H9 (cell line): ENCODE measurements around the gene TRIM43. TPM values are rescaled to one million over a fixed set of nuclear protein-coding genes. Genes with fewer than 3 reads are reported as not detected.

Experiments
- DNase-seq: peaks from one replicate; pipeline ENCODE4 v3.0.0-alpha.2; 2017
- H2AFZ ChIP-seq: one replicate; pipeline ENCODE4 v1.6.1; 2013; ENCODE audit warnings: mild to moderate bottlenecking, low read length, control low read depth, moderate library complexity
- H2AK5ac ChIP-seq: 2 replicates; pipeline ENCODE4 v1.6.1; 2013; ENCODE audit warnings: low read length, control low read depth, mixed read lengths; ENCODE audit not compliant: insufficient read length
- H2BK120ac ChIP-seq: one replicate; pipeline ENCODE4 v1.6.1; 2013; ENCODE audit warnings: low read depth, mild to moderate bottlenecking, low read length, control low read depth, inconsistent platforms; ENCODE audit not compliant: poor library complexity, severe bottlenecking
- H2BK12ac ChIP-seq: 2 replicates; pipeline ENCODE4 v1.6.1; 2013; ENCODE audit warnings: low read length, control low read depth, mixed read lengths, low read depth; ENCODE audit not compliant: insufficient read length
- H2BK15ac ChIP-seq: 2 replicates; pipeline ENCODE4 v1.6.1; 2013; ENCODE audit warnings: low read depth, low read length, control low read depth
- H2BK20ac ChIP-seq: one replicate; pipeline ENCODE4 v1.6.1; 2013; ENCODE audit warnings: low read depth, mild to moderate bottlenecking, low read length, control low read depth, inconsistent platforms; ENCODE audit not compliant: poor library complexity, severe bottlenecking
- H2BK5ac ChIP-seq: 2 replicates; pipeline ENCODE4 v1.6.1; 2013; ENCODE audit warnings: low read length, control low read depth, mixed read lengths; ENCODE audit not compliant: insufficient read length
- H3K14ac ChIP-seq: 2 replicates; pipeline ENCODE4 v1.6.1; 2013; ENCODE audit warnings: low read length, control low read depth; ENCODE audit not compliant: insufficient read depth
- H3K18ac ChIP-seq: 2 replicates; pipeline ENCODE4 v1.6.1; 2013; ENCODE audit warnings: low read depth, mild to moderate bottlenecking, mixed read lengths, low read length, control low read depth; ENCODE audit not compliant: insufficient read length
- H3K23ac ChIP-seq: 2 replicates; pipeline ENCODE4 v1.6.1; 2013; ENCODE audit warnings: low read length, control low read depth, mixed read lengths, low read depth; ENCODE audit not compliant: insufficient read length
- H3K23me2 ChIP-seq: 2 replicates; pipeline ENCODE4 v1.6.1; 2013; ENCODE audit warnings: low read depth, mild to moderate bottlenecking, mixed read lengths, low read length, control low read depth; ENCODE audit not compliant: insufficient read length, poor library complexity, severe bottlenecking
- H3K27ac ChIP-seq: 2 replicates; pipeline ENCODE4 v1.5.1; 2013; ENCODE audit warnings: low read length, control low read depth, mixed read lengths, low read depth; ENCODE audit not compliant: insufficient read length
- H3K27me3 ChIP-seq: 2 replicates; pipeline ENCODE4 v1.6.1; 2013; ENCODE audit warnings: low read length, control low read depth, inconsistent platforms; ENCODE audit not compliant: insufficient read depth
- H3K4ac ChIP-seq: 2 replicates; pipeline ENCODE4 v1.6.1; 2013; ENCODE audit warnings: low read depth, mild to moderate bottlenecking, control low read depth, inconsistent platforms, low read length, moderate library complexity
- H3K4me1 ChIP-seq: 2 replicates; pipeline ENCODE4 v1.6.1; 2013; ENCODE audit warnings: low read length, control low read depth, inconsistent platforms; ENCODE audit not compliant: insufficient read depth
- H3K4me2 ChIP-seq: 2 replicates; pipeline ENCODE4 v1.6.1; 2013; ENCODE audit warnings: low read length, control low read depth, mixed read lengths; ENCODE audit not compliant: insufficient read length, insufficient read depth
- H3K56ac ChIP-seq: 2 replicates; pipeline ENCODE4 v1.6.1; 2013; ENCODE audit warnings: low read depth, mild to moderate bottlenecking, mixed read lengths, low read length, control low read depth; ENCODE audit not compliant: insufficient read length
- H3K79me1 ChIP-seq: 2 replicates; pipeline ENCODE4 v1.6.1; 2013; ENCODE audit warnings: low read depth, mild to moderate bottlenecking, moderate library complexity, low read length, control low read depth, inconsistent platforms; ENCODE audit not compliant: insufficient read depth, poor library complexity, severe bottlenecking
- H3K79me2 ChIP-seq: 2 replicates; pipeline ENCODE4 v1.6.1; 2013; ENCODE audit warnings: low read length, control low read depth, inconsistent platforms; ENCODE audit not compliant: insufficient read depth
- H3K9ac ChIP-seq: 2 replicates; pipeline ENCODE4 v1.6.1; 2013; ENCODE audit warnings: low read length, control low read depth, mixed read lengths; ENCODE audit not compliant: insufficient read length; ENCODE audit errors: extremely low read depth
- H3K9me3 ChIP-seq: one replicate; pipeline ENCODE4 v1.6.1; 2013; ENCODE audit warnings: low read depth, low read length, inconsistent platforms; ENCODE audit not compliant: control insufficient read depth
- H3T11ph ChIP-seq: one replicate; pipeline ENCODE4 v1.6.1; 2013; ENCODE audit warnings: mild to moderate bottlenecking, low read length, control low read depth, inconsistent platforms
- H4K20me1 ChIP-seq: one replicate; pipeline ENCODE4 v1.6.1; 2013; ENCODE audit not compliant: control insufficient read depth, insufficient read length, insufficient read depth
- H4K5ac ChIP-seq: 2 replicates; pipeline ENCODE4 v1.6.1; 2013; ENCODE audit warnings: low read depth, mild to moderate bottlenecking, mixed read lengths, low read length, control low read depth; ENCODE audit not compliant: insufficient read length
- H4K8ac ChIP-seq: replicated peaks from 2 replicates; pipeline ENCODE4 v1.6.1; 2013; ENCODE audit warnings: low read length, control low read depth, mixed read lengths, low read depth; ENCODE audit not compliant: insufficient read length
- H4K91ac ChIP-seq: 2 replicates; pipeline ENCODE4 v1.6.1; 2013; ENCODE audit warnings: low read depth, mild to moderate bottlenecking, moderate library complexity, mixed read lengths, low read length, control low read depth; ENCODE audit not compliant: insufficient read length
- H3K27ac Mint-ChIP-seq, 3 experiments: 2 replicates in 2 of 3; 3 replicates in 1 of 3; pipeline ENCODE4 v1.8.0; 2020 to 2021; ENCODE audit warnings: mixed read lengths in 3 of 3, mild to moderate bottlenecking in 1 of 3, moderate library complexity in 1 of 3
- H3K27me3 Mint-ChIP-seq: 2 replicates; pipeline ENCODE4 v1.8.0; 2021; ENCODE audit warnings: low read depth, mild to moderate bottlenecking, moderate library complexity, mixed read lengths
- H3K36me3 Mint-ChIP-seq, 3 experiments: 2 replicates in 2 of 3; 3 replicates in 1 of 3; pipeline ENCODE4 v1.8.0; 2020 to 2021; ENCODE audit warnings: low read depth in 3 of 3, mixed read lengths in 3 of 3; ENCODE audit not compliant: insufficient read depth in 1 of 3
- H3K4me1 Mint-ChIP-seq, 2 experiments: 2 replicates each; pipeline ENCODE4 v1.8.0; 2020; ENCODE audit warnings: mixed read lengths in 2 of 2
- H3K4me3 Mint-ChIP-seq, 2 experiments: 2 replicates in 1 of 2; 3 replicates in 1 of 2; pipeline ENCODE4 v1.8.0; 2020 to 2021; ENCODE audit warnings: mild to moderate bottlenecking in 2 of 2, mixed read lengths in 2 of 2, moderate library complexity in 1 of 2
- H3K9me3 Mint-ChIP-seq, 2 experiments: 2 replicates in 1 of 2; 3 replicates in 1 of 2; pipeline ENCODE4 v1.8.0; 2020; ENCODE audit warnings: mild to moderate bottlenecking in 2 of 2, mixed read lengths in 2 of 2, moderate library complexity in 1 of 2
- total RNA-seq: library from RNA; stranded (reverse); gene quantifications from 2 replicates; pipeline ENCODE4 v1.2.1, GENCODE V29; 2021
- TF ChIP-seq, protein P1 (sequence below): fragments of 200-600 bp; sonication (generic); conservative IDR thresholded peaks from 3 replicates; pipeline ENCODE4 v1.8.0; 2021; ENCODE audit warnings: antibody characterized with exemption, mild to moderate bottlenecking

The TRIM43 gene
- total RNA-seq, 1 experiment from 2014 or later, result not detected

DNA sequence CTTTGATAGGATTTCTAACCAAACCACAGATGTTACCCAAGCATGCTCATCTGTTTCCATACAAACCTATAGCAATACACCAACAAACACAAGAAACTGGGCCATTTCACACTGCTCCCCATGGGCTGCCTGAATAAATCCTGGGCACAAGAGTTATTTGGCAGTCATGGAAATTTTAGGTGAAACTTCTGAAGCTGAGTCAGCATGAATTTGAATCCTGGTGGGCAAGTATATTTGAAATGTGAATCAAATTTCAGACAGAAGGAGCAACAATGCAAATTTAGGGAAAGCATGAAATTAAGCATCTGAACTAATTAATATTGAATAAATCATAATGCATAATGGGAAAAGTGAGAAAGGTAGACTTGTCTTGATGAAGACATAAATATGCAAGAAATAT, 15.9 kb upstream of the TRIM43 start:
- no peak overlapping the region for H2BK12ac ChIP-seq
- H2AFZ ChIP-seq, result no peak overlapping the region
- no peaks in the 10 kb centered on the region for H3K23me2 ChIP-seq
- H3K4me1 ChIP-seq, result no peaks in the 10 kb centered on the region
- DNase-seq, result no peak
- no peak overlapping the region for H3T11ph ChIP-seq
- no peak overlapping the region for H2AK5ac ChIP-seq
- H3K27me3 Mint-ChIP-seq, result 0 out of 2 replicates have a peak, but pooled peaks cover 4% of the 10 kb centered on the region
- TF ChIP-seq, protein P1, sequence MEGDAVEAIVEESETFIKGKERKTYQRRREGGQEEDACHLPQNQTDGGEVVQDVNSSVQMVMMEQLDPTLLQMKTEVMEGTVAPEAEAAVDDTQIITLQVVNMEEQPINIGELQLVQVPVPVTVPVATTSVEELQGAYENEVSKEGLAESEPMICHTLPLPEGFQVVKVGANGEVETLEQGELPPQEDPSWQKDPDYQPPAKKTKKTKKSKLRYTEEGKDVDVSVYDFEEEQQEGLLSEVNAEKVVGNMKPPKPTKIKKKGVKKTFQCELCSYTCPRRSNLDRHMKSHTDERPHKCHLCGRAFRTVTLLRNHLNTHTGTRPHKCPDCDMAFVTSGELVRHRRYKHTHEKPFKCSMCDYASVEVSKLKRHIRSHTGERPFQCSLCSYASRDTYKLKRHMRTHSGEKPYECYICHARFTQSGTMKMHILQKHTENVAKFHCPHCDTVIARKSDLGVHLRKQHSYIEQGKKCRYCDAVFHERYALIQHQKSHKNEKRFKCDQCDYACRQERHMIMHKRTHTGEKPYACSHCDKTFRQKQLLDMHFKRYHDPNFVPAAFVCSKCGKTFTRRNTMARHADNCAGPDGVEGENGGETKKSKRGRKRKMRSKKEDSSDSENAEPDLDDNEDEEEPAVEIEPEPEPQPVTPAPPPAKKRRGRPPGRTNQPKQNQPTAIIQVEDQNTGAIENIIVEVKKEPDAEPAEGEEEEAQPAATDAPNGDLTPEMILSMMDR, result no peak
- no peak overlapping the region for H4K8ac ChIP-seq
- H3K4me3 Mint-ChIP-seq, result no peak overlapping the region
- H2BK20ac ChIP-seq, result no peak overlapping the region
- no peak overlapping the region for H2BK15ac ChIP-seq
- H2BK120ac ChIP-seq, result no peak overlapping the region
- no peaks in the 10 kb centered on the region for H3K79me1 ChIP-seq
- H4K20me1 ChIP-seq, result no peaks in the 10 kb centered on the region
- H3K4me2 ChIP-seq, result no peak overlapping the region
- no peak overlapping the region for H3K18ac ChIP-seq
- peaks cover 0 to 36% of the 10 kb centered on the region in 2 experiments; a peak in 2 of 5 replicates for H3K9me3 Mint-ChIP-seq
- H3K36me3 Mint-ChIP-seq, result no peaks in the 10 kb centered on the region
- H4K5ac ChIP-seq, result no peak overlapping the region
- no peak overlapping the region for H4K91ac ChIP-seq
- peaks cover 0 to 2% of the 10 kb centered on the region in 2 experiments; a peak in 1 of 4 replicates for H3K4me1 Mint-ChIP-seq
- H3K27ac Mint-ChIP-seq, result no peak overlapping the region
- no peak overlapping the region for H3K23ac ChIP-seq
- no peaks in the 10 kb centered on the region for H3K27me3 ChIP-seq
- no peak overlapping the region for H2BK5ac ChIP-seq
- H3K9me3 ChIP-seq, result no peaks in the 10 kb centered on the region
- H3K14ac ChIP-seq, result no peak overlapping the region
- no peak overlapping the region for H3K4ac ChIP-seq
- H3K9ac ChIP-seq, result no peak overlapping the region
- no peaks in the 10 kb centered on the region for H3K79me2 ChIP-seq
- H3K27ac ChIP-seq, result no peak overlapping the region
- H3K56ac ChIP-seq, result no peak overlapping the region
